HG02973 (cell line): Measurements from ENCODE around the gene GASK1A.

ENCODE experiments used
- ATAC-seq: cut with Tn5 transposase; IDR thresholded peaks from one replicate; pipeline ENCODE4 v1.9.1; 2021; ENCODE audit warnings: moderate library complexity; ENCODE audit not compliant: unreplicated experiment

The GASK1A gene

DNA sequence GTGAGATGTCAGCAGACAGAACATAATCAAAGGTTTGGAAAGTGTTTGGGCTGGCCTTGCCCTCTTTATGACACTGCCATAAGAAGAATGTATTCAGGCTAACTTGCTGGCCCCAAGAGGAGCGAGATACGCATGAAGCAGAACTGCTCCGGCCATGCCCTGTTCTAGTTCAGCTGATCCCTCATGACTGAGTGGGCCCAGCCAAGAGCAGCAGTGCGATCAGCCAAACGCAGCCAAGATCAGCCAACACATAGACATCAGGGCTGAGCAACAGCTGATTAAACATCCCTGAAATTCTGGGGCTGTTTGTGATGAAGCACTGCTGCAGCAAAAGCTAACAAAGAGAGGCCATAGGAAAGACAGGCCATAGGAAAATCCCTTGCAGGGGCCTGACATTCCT is 102.7 kb downstream of the GASK1A start:
- ATAC-seq: no peak

DNA sequence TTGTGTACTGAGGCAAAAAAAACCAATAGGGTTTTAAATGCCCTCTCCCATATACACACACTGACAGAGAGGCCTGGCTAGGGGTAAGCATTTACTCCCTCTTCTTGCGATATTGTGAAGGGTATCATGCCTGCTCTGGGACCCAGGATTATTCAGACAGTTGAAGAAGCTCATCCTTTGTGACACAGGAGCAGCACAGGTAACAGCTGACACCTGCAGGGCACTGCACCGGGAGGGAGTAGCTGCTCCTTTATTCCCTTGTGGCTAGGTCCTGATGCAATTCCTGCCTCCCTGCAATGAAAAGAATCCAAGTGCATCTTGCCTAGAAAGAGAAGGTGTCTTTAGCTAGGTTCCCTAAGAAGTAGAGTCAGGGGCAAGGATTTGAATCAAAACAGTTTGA is 103.3 kb downstream of the GASK1A start:
- ATAC-seq: no peak

DNA sequence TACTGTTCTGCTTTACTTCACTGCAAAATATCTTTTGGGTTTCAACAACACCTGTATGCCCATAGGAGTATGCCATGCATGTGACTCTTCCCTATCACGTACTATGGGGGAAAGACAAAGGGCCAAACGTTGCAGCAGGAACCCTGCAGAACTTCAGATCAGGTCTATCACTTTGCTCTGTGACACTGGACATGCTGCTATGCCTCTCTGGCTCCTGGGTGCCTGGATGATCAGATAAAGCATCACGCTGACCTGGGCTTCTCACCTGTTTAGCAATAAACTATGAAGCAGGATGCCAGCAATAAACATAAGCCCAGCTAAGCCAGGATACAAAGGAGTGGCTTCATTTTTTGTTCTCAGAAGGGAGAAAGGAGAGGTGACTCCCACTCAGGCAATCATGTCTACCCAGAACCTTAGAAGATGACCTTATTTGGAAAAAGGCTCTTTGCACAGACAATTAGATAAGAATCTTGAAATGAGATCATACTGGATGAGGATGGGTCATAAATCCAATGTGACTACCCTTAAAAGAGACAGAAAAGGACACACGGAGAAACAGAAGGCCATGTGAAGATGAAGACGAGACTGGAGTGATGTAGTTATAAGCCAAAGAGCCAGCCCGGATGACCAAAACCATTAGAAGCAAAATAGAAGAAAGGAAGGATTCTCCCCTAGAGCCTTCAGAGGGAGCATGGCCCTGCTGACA is 107.5 kb downstream of the GASK1A start:
- no peak for ATAC-seq

DNA sequence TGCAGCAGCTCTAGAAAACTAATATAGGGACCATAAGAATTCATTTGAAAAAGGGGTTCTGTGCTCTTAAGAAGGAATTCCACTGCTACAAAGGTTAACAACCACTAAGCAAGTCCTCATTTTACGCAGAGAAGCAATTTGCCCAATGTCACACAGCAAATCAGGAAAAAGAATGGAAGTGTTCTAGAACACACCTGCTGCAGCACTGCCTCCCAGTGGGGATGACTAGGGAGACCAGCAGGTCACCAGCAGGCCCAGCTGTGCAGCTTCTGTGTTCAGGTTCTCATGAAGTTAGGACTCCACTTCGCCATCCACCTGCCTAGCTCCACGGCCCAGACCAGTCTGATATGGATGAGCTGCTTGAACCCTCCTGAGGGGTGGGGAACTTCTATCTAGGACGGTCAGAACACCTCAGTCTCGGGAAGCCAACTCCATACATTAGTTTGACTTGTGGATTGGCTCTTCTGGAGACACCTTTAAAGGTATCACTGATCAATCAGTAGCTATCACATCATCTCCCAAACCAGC is 108.2 kb downstream of the GASK1A start:
- ATAC-seq: no peak

DNA sequence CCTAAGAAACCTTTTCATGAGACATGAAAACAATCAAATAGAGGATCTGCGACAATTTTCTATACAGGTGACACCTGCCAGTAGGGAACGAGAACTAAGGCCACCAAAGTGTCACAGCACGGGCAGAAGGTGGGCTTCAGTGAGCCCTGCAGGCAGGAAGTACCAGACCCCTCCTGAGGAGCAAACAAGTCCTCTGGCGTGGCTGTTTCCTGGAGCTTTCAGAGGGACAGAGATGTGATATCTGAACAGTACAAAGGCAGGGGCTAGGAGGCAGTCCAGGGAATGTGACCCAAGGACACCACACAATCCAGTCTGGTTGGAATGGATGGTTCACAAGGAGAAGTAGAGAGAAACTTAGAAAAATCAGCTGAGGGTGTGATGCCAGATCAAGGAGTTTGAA is 110.0 kb downstream of the GASK1A start:
- ATAC-seq: no peak

DNA sequence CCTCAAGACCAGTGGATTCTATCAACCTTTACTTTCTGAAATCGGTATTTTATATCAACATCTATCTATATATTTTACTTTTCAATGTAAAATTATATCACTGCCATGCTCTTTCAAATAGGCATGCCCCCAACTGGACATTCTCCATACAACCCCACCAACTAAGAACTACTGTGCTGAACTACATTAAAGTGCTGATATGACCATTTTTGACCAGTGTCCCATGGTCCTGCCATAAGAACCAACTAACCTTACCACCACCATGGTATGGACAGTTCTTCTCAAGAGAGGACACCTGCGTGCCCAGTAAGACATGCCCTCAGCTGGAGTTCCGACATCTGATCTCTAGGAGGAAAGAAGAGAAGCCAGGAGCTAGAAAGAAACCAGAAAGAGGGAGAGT is 111.1 kb downstream of the GASK1A start:
- ATAC-seq: no peak

DNA sequence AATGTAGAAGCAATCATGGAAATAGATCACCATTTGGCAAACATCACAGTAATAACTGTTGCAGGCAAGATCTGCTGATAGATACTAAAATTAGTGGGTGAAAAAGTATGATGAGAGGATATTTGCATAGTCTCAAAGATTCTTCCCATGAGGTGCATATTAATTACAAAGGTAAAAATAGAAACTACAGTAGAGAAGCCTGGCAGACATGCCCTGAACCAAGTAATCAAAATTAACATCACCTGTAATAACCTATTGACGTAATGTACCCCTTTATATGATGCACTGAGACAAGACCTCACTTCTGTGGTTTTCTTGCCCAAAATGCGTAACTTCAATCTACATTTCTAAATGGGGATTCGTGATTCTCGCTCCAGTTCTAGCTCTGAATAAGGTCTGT is 112.4 kb downstream of the GASK1A start:
- no peak for ATAC-seq

DNA sequence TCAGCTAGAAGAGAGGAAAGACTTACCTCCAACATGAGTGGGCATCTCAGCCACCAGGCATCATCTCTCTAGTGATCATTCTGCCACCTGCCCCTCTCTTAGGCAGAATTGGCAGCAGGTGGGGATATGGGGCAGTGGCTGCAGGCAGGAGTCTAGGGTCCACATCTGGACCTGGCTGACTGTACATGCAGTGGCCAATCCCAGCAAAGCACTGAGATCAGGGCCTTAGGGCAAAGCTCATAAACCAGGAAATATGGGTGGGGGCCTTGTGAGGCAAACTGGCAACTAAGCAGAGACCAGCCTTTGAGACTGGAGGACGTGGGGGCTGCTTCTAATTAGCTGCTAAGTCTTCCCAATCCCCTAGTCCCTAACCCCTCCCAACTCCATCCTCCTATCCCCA is 113.9 kb downstream of the GASK1A start:
- ATAC-seq: no peak

DNA sequence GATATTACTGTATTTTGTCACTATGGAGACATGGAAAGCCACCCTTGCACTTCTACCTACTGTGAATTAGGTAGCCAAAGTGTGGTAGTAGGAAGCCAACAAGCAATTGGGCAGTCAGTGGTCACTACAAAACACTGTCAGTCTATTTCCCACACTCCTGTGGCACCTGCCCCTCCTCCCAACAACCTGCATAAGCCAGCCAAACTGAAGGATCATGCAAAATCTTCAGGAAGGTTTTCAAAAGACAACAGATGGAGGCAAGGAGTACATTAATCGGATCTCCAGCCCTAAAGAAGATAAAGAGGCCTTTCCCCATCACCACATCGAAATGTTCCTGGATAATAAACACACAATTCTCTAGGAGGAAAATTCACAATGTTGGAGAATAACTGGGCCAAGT is 114.9 kb downstream of the GASK1A start:
- ATAC-seq: no peak

DNA sequence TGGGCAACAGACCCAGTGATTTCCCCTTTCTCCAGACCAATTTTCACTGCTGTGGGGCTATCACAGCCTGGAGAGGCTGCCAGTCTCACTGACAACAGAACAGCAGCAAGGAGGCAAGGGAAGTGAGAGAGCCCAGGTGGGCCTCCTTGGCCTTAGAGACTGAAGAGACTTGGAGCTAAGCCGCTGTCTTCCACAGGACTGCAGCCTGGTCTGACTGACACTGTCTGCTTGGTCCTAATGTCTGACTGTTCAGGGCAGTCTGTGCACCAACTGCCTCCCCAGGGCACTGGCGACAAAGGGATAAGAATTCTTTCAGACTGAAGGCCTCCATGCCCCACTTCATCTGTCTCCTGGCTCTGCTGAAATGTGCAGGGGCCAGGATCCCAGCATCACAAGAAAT is 115.3 kb downstream of the GASK1A start:
- ATAC-seq: no peak

DNA sequence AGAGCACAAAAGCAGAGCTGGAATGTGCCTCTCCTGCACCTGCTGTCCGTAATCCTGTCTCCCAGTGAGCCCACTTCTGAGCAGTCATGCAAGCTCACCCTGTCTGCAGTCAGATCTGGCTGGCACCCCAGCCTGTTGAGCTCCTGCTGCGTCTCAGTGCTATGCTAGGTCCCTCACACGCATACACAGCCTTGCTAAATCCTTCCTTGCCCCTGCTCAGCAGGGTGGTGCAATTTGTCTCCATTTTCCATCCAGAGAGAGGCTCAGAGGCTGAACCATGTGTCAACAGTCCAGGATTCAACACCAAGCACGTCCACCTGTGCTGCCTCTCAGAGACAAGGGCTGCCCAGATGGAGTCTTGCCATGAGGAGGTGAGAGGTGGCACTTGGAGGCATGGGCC is 115.7 kb downstream of the GASK1A start:
- ATAC-seq: no peak

DNA sequence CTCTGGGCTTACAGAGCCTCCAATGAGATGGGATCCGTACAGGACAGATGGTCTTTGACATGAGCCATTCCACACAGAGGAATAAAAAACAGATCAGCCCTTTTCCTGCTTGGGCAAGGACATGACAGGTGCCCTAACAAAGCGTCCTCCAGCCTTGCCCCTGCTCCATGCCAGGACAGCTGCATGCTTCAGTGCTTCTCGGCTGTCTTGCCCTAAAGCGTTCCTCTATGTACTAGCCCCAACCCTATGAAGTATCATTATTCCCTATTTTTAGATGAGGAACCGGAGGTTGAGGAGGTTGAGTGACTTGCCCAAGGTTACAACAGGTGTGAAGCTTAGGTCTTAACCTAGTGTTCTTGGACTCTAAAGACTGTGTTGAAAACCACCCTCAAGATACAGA is 116.3 kb downstream of the GASK1A start:
- no peak for ATAC-seq

DNA sequence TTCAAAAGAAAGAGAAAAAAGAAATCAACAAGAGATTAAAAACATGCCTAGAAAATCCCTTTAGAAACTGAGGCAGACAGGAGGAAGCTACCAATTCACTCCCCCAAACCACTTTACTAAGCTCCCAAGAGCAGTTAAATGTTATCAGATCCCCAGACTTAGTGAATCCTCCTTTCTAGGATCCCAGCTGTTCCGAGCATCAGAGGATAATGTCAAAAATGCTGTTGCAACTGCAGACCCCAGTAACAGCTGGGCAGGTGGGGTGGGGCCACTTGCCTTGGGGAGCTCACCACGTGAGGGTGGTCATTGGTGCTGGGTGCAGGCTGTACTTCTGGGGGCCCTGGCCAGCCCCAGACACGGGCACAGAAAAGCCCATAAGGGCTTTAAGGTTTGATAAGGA is 117.7 kb downstream of the GASK1A start:
- ATAC-seq: no peak

DNA sequence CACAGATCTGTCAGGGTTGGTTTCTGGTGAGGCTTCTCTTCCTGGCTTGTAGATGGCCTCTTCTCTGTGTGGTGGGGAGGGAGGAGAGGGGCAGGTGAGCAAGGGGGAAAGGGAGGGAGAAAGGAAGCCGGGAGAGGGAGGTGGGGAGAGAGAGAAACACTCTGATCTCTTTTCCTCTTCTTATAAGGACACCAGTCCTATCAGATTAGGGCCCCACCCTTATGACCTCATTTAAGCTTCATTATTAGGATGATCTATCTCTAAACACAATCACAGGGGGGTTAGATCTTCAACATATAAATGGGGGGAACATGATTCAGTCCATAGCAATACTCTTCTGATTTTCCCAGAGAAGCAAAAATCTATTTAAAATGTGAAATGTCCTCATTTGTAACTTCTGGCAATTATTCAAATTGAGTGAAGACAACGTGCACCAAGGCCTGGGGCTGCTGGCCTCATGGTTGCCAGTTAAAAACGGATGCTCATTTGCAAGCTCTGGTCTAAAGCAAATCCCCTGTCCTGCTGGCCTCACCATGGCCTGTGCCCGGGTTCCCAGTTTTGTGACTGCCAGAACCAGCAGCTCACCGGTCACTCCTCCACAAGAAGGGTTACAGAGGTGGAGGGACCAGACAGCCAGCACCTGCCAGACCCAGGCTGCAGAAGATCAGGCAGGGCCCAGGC is 118.4 kb downstream of the GASK1A start:
- no peak for ATAC-seq

DNA sequence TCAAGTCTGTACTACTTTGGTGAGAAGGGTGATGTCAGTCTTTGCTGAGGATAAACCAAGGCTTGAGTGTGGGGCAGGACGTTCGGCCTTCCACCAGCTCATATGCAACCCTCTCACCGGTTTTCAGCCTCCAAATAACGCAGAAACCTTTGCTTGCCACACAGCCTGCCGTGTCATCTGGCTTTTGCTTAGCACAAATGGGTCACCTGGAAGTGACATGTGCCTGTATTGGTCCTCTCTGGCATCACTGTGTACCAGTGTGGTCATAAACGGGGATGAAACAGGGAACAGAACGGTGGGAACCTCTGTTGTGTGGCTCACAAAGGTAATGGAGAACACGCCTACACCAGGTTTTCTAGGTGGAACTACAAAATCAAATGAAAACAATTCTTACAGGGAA is 119.7 kb downstream of the GASK1A start:
- no peak for ATAC-seq

DNA sequence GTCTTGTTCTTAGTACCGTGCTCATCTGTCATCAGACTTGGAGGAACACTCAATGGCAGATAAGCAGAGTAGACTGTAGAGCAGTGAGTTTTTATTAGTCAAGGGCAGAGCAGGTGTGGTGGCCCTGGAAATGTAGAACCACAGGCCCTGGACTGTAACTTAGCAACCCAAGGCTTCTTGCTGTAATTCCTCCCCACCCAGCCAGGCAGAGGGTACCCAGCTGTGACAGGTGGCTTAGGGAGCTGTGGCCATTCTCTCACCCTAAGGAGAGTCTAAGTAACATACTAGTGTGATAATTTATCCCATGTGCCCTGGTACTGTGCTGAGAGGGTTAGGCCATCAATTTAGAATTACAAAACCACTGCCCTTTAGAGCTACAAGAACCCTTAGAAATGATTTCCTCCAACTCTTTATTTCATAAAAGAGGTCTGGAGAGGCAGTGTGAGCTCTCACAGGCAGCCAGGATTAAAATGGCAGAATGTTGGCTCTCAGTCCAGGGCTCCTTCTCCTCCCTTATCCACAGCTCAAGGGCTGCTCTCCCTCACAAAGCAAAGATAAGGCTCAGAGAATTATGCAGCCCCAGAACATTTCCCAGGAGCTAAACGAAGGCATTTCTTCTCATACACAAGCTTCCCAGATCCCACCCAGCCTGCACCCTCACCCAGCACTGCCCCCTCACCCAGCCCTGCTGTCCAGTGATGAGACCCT is 123.8 kb downstream of the GASK1A start:
- ATAC-seq: no peak

DNA sequence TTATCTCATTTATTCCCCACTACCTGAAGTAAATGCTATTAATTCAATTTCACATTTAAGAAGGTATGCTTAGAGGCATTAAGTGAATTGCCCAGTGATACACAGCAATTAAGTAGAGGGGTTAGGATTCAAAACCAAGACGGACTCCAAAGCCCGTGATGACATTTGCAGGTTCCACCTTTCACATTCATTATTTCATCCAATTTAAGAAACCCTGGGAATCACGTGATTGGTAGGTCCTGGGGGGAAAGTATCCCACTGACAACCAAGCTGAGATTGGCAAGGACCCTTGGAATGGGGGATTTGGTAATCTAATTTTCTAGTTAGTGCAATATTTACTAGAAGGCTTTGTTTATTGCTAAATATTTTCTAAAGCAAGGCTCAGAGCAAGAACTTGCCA is 124.9 kb downstream of the GASK1A start:
- ATAC-seq: no peak

DNA sequence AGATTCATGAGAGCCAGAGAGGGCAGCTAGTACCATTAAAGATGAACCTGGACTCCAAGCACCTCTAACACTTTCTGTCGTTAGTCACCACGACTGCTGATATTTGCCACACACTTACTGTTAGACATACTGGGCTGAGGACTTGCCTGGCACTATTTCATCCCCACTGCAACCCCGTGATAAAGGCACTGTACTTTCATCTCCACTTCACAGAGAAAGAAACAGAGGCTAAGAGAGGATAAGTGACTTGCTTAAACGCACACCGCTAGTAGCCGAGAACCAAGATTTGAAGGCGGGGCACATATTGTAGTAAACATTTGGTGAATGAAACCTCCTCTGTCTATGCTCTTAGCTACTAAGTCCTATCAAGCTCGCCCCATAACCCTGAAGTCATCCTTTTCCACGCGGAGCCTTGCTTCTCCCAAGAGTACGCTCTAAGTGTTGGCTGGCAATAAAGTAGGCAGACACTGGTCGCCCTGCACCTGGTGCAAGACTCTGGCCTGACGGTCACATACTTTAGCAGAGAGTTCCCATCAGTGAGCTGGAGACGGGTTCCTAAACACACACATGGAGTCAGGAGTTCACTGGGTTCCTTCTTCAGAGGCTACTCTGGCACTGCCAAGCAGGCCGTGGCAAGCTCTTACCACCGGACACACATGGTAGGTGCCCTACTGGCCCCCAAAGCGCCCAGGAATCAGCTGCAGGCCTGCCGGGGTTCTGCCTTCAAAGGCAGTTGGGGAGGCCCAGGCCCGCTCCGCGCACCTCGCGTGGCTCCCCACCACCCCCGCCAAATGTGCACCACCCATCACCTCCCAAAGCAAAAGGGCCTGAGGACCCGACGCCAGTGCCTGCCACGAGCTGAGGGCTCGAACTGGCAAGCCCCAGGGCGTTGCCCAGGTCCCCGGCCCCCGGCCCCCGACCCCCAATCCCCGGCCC is 125.8 kb downstream of the GASK1A start:
- no peak for ATAC-seq

DNA sequence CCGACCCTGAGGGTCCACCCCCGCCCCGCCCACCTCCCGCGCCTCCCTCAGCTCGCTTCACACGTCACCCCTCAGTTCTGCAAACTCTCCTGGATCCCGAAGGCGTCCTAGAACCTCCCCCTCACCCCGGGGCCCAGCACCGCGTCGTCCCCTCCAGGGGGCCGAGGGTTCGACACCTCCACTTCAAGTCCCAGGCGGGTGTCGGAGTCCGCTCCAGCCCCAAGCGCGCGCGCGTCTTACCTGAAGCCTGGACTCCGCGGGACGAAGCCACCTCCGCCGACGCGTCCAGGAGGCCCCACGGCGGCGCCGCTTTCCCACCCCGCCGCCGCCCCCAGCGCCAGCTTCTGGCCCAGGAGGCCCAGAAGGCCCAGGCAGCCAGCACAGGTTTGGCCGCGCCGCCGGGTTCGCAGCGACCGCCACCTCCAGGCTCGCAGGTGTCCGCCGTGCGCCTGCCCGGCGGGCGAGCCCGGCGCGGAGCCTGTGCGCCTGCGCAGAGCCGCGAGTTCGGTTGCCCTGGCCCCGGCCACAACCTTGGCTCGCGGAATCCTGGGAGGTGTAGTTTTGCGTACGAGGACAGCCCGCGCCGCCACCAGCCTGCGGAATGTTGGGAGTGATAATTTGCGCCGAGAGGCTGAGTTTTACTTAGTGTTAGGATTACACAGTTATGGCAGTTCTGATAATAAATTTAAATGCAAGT is 126.6 kb downstream of the GASK1A start, which contains the start of gene POMGNT2:
Gene POMGNT2 (minus strand): TSS at position 484 of the 697 bp plus-strand sequence. CDS start 24,648 bp downstream, outside the sequence.
- peak; percentile 88 for ATAC-seq

DNA sequence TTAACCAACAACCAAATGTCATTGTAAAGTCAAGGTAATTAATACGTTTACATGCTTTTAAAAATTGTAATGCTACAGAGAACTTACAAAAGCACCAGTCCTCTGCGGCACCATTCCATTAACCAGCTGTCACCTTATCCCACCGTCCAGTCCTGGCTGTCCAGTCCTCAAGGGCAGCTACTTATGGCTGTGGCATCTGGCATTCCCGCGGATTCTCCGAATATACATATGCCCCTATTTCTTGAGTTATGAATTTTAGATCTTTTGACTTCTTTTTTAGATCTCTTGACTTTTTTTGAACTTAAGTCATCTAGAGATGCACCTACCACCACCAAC is 127.2 kb downstream of the GASK1A start:
- ATAC-seq: no peak
